Bronchial epithelial cell (primary cell): Measurements from ENCODE around the gene SELENOT. TPM values are rescaled to one million over a fixed set of nuclear protein-coding genes. Genes with fewer than 3 reads are reported as not detected.

Source experiments
- DNase-seq: peaks from one replicate; pipeline ENCODE4 v3.0.0-alpha.2; 2010; ENCODE audit warnings: low read depth
- FAIRE-seq: peaks from 2 replicates; lab custom pipeline; 2011; peaks lifted over from hg19 to GRCh38; lab: Jason Lieb, UNC
- H3K27me3 ChIP-seq: 2 replicates; pipeline ENCODE4 v1.5.1; 2011; ENCODE audit warnings: low read length; ENCODE audit not compliant: control insufficient read depth, insufficient read depth
- H3K36me3 ChIP-seq: 2 replicates; pipeline ENCODE4 v1.5.1; 2011; ENCODE audit warnings: low read length; ENCODE audit not compliant: control insufficient read depth, insufficient read depth
- H3K4me3 ChIP-seq: 2 replicates; pipeline ENCODE4 v1.5.1; 2011; ENCODE audit warnings: mild to moderate bottlenecking, low read depth, low read length, control low read depth
- total RNA-seq: library from RNA; depleted of rRNA; stranded (reverse); fragments of >200 nt; gene quantifications from 2 replicates; pipeline ENCODE4 v1.2.1, GENCODE V29; 2014
- TF ChIP-seq, protein P1 (sequence below): IDR thresholded peaks from 2 replicates; pipeline ENCODE4 v1.5.1; 2011; ENCODE audit warnings: mild to moderate bottlenecking, moderate library complexity, low read length, control low read depth, inconsistent platforms; ENCODE audit not compliant: insufficient read depth, severe bottlenecking

Gene SELENOT, protein sequence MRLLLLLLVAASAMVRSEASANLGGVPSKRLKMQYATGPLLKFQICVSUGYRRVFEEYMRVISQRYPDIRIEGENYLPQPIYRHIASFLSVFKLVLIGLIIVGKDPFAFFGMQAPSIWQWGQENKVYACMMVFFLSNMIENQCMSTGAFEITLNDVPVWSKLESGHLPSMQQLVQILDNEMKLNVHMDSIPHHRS
- total RNA-seq = 108 and 167 TPM in 2 replicates

DNA sequence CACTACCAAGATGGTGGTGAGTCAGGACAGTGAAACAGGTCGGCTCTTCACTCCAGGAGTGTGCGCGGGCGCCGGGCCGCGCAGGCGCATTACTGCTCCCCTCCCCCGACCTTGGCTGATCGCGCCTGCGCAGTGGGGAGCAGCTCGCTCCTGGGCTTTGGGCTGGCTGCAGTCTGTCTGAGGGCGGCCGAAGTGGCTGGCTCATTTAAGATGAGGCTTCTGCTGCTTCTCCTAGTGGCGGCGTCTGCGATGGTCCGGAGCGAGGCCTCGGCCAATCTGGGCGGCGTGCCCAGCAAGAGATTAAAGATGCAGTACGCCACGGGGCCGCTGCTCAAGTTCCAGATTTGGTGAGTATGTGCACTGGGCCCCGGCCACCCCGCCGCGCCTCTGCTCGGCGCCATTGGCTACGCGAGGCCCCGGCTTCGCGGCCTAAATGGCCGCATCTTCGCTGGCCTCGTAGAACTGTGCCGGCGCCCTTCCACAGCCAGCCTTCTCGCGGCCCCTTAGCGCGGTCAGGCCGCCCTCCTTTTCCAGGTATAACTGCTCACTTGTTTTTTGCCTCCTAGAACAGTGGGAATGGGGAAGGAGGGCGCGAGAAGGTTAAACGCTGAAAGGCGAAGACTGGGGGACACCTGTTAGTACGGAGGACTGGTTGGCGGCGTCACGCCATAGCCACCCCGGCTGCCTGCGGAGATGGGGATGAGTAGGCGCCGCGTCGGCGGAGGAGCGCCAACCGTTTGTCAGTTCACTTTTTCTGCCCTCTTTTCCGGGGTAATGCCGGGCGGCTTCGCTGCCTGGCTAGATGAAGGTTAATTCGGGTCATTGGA, at the start of gene SELENOT:
Gene SELENOT (plus strand): TSS at position 169 of the 827 bp plus-strand sequence. CDS start 42 bp downstream, at position 211.
- TF ChIP-seq, protein P1, sequence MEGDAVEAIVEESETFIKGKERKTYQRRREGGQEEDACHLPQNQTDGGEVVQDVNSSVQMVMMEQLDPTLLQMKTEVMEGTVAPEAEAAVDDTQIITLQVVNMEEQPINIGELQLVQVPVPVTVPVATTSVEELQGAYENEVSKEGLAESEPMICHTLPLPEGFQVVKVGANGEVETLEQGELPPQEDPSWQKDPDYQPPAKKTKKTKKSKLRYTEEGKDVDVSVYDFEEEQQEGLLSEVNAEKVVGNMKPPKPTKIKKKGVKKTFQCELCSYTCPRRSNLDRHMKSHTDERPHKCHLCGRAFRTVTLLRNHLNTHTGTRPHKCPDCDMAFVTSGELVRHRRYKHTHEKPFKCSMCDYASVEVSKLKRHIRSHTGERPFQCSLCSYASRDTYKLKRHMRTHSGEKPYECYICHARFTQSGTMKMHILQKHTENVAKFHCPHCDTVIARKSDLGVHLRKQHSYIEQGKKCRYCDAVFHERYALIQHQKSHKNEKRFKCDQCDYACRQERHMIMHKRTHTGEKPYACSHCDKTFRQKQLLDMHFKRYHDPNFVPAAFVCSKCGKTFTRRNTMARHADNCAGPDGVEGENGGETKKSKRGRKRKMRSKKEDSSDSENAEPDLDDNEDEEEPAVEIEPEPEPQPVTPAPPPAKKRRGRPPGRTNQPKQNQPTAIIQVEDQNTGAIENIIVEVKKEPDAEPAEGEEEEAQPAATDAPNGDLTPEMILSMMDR = no peak
- Histone ChIP-seq H3K27me3 (no peaks in the 10 kb centered on the region), H3K4me3 (peak within 1 kb of the TSS; percentile 65), H3K36me3 (no peaks in the 10 kb centered on the region)
- no peak for FAIRE-seq
- DNase-seq = peak; percentile 95

DNA sequence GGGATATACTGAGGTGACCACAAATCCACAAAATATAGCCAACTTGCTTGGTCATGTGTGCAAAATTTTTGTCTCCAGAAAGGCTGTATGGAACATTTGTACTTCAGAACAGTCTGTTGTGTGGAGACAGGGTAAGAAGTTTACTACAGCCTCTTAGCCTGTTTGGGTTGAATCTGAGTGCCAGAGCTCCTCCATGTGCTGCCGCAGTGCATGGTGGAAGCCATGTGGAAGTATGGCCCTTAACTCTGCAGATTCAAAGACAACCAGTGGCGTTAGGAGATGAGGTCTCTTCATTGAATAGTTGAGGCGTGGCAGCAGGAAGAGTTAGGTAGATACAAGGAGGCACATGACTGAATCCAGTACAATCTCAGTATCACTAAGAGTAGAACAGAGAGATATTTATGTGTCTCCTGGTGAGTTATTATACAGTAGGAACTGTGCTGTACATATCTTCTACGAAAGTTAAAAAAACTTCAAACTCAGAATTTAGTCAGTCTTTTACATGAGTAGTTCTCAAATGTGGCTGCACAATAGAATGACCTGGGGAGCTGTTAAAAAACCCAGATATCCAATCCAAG, 47.2 kb upstream of the SELENOT start:
- no peak overlapping the region for H3K4me3 ChIP-seq
- H3K36me3 ChIP-seq = peaks cover 1% of the 10 kb centered on the region
- DNase-seq (no peak), FAIRE-seq (no peak)
- TF ChIP-seq, protein P1 = no peak
- H3K27me3 ChIP-seq = no peaks in the 10 kb centered on the region

DNA sequence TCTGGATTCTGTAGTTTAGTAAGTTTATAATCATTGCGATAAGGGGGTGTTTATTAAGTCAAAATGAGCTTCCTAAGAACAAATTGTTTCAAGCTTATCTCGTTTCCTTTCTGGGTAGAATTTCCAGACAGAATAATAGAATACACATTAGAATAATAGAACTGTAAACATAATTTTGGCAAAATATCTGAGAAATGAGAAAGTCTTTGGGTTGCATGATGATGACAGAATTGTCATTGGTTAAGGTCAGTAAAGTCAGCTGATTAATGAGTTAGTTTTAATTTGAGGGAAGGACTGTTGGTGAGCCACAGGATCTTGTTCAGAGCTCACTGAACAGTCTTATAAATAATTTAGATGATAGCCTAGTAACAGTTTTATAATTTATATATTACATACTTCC, 46.3 kb upstream of the SELENOT start:
- TF ChIP-seq, protein P1 = no peak
- Histone ChIP-seq H3K27me3 (no peaks in the 10 kb centered on the region), H3K4me3 (no peak overlapping the region), H3K36me3 (peaks cover 1% of the 10 kb centered on the region)
- DNase-seq = no peak
- no peak for FAIRE-seq

DNA sequence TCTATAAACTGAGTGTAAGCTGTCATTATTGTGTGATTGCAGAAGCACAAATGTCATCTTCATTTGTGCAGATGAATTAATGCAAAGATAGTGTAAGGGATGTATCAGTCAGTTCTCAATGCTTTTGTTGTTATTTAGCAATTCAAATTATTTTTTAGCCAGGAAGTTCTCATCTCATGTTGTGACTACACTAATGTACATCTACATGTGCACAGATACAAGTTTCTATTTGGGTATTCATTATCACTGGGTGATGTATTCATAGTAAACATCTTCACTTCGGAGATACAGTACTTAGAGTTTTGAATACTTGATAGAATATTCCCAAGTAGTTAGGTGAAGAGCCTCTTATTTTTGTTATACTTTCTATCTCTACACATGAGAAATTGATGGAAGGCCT, 45.4 kb upstream of the SELENOT start:
- DNase-seq (no peak), FAIRE-seq (no peak)
- no peaks in the 10 kb centered on the region for H3K27me3 ChIP-seq
- TF ChIP-seq, protein P1 = no peak
- peaks cover 1% of the 10 kb centered on the region for H3K36me3 ChIP-seq
- H3K4me3 ChIP-seq = no peak overlapping the region

DNA sequence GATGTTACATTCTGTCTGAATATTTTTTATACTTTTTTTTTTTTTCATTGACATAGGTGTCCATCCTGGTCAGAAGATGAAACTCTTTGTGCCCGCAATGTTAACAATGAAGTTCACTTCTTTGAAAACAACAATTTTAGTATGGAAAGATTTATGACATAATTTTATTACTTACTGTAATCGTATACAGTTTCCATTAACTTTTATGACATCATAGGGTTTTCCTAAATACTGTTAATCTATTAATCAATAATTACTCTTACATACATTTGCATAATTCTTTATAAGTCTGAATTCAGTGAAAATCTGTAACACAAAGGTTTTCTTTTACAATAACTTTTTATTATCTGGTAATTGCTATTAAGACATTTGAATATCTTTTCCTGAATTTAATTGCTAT, 38.9 kb upstream of the SELENOT start:
- no peak for FAIRE-seq
- no peak for DNase-seq
- TF ChIP-seq, protein P1 = no peak
- peaks cover 4% of the 10 kb centered on the region for H3K36me3 ChIP-seq
- no peak overlapping the region for H3K4me3 ChIP-seq
- no peaks in the 10 kb centered on the region for H3K27me3 ChIP-seq
